OCI-LY7 (cell line): ENCODE data around the gene AK4. TPM values are rescaled to one million over a fixed set of nuclear protein-coding genes. Genes with fewer than 3 reads are reported as not detected.

Experiments
- BruUV-seq: library from RNA; stranded (reverse); fragments of 400-500 nt; replicated peaks from 2 replicates; lab custom pipeline; 2021; lab: Mats Ljungman, UMichigan
- CTCF ChIA-PET: fragments of 300-600 bp; sonication (Branson Sonifier 250); formaldehyde crosslinking; loops from one replicate; lab custom pipeline; 2022; ENCODE audit warnings: antibody characterized with exemption; ENCODE audit not compliant: unreplicated experiment; lab: Charles Lee
- POLR2A ChIA-PET: fragments of 300-600 bp; sonication (Branson Sonifier 250); formaldehyde crosslinking; loops from one replicate; lab custom pipeline; 2022; ENCODE audit warnings: antibody characterized with exemption; lab: Charles Lee
- DNase-seq: peaks from one replicate; pipeline ENCODE4 v3.0.0-alpha.2; 2015; ENCODE audit warnings: low spot score
- H2AFZ ChIP-seq: fragments of 200-600 bp; sonication (generic), shearing (Covaris generic); 2 replicates; pipeline ENCODE4 v1.6.1; 2014; ENCODE audit warnings: mild to moderate bottlenecking, antibody characterized with exemption, low read length, moderate library complexity
- H3K27ac ChIP-seq: fragments of 200-600 bp; sonication (generic); 2 replicates; pipeline ENCODE4 v1.5.1; 2014; ENCODE audit warnings: mixed run types, low read depth, mild to moderate bottlenecking, moderate library complexity, low read length, inconsistent platforms; ENCODE audit not compliant: poor library complexity, severe bottlenecking
- H3K36me3 ChIP-seq: fragments of 200-600 bp; sonication (generic); 2 replicates; pipeline ENCODE4 v1.6.1; 2014; ENCODE audit warnings: mild to moderate bottlenecking, antibody characterized with exemption, low read length, moderate library complexity, mixed read lengths; ENCODE audit not compliant: insufficient read depth
- H3K4me1 ChIP-seq: fragments of 200-600 bp; sonication (generic); 2 replicates; pipeline ENCODE4 v1.5.1; 2014; ENCODE audit warnings: mild to moderate bottlenecking, low read length; ENCODE audit not compliant: insufficient read depth, poor library complexity, severe bottlenecking
- H3K4me2 ChIP-seq: fragments of 200-600 bp; sonication (generic); 2 replicates; pipeline ENCODE4 v1.6.1; 2014; ENCODE audit warnings: mild to moderate bottlenecking, low read length
- H3K4me3 ChIP-seq: fragments of 200-600 bp; sonication (generic); 2 replicates; pipeline ENCODE4 v1.5.1; 2014; ENCODE audit warnings: mild to moderate bottlenecking, low read depth, low read length; ENCODE audit not compliant: poor library complexity, severe bottlenecking
- H3K79me2 ChIP-seq: fragments of 200-600 bp; sonication (generic); 2 replicates; pipeline ENCODE4 v1.6.1; 2016; ENCODE audit warnings: low read depth, mild to moderate bottlenecking, low read length, moderate library complexity, mixed read lengths; ENCODE audit not compliant: insufficient read depth
- H3K9me2 ChIP-seq: fragments of 200-600 bp; sonication (generic); 2 replicates; pipeline ENCODE4 v1.6.1; 2016; ENCODE audit warnings: mild to moderate bottlenecking, low read length, mixed read lengths; ENCODE audit not compliant: insufficient read depth
- H3K9me3 ChIP-seq: fragments of 200-600 bp; sonication (generic); 2 replicates; pipeline ENCODE4 v1.6.1; 2014; ENCODE audit warnings: mild to moderate bottlenecking, mixed run types, low read length, mixed read lengths
- H4K20me1 ChIP-seq: fragments of 200-600 bp; sonication (generic); 2 replicates; pipeline ENCODE4 v1.6.1; 2014; ENCODE audit warnings: mild to moderate bottlenecking, antibody characterized with exemption, low read length, moderate library complexity, mixed read lengths; ENCODE audit not compliant: insufficient read depth
- EZH2phosphoT487 ChIP-seq: fragments of 200-600 bp; sonication (generic); IDR thresholded peaks from 2 replicates; pipeline ENCODE4 v1.6.1; 2018; ENCODE audit warnings: low read depth, borderline replicate concordance, mild to moderate bottlenecking, mixed run types, antibody characterized with exemption, low read length, moderate library complexity, mixed read lengths
- intact Hi-C: fragments of 100-400 bp; cut with micrococcal nuclease; formaldehyde crosslinking; loops from one replicate; pipeline ENCODE4 v1.10.0; 2022; ENCODE audit not compliant: unreplicated experiment
- total RNA-seq, 2 experiments: library from RNA; depleted of rRNA in 1 of 2; stranded (reverse); fragments of >200 nt in 1 of 2; shearing (Covaris generic) in 1 of 2; gene quantifications; 2 replicates each; pipeline ENCODE4 v1.2.3, GENCODE V29; 2014 to 2022
- TF ChIP-seq, protein P1 (sequence below): fragments of 200-600 bp; sonication (generic); conservative IDR thresholded peaks from 2 replicates; pipeline ENCODE4 v1.5.1; 2014; ENCODE audit warnings: mild to moderate bottlenecking, antibody characterized with exemption, low read length, moderate library complexity, mixed read lengths

The AK4 gene
- total RNA-seq, 2 experiments from 2014 or later: 0.16 to 1.4 TPM

- TF ChIP-seq, protein P1, sequence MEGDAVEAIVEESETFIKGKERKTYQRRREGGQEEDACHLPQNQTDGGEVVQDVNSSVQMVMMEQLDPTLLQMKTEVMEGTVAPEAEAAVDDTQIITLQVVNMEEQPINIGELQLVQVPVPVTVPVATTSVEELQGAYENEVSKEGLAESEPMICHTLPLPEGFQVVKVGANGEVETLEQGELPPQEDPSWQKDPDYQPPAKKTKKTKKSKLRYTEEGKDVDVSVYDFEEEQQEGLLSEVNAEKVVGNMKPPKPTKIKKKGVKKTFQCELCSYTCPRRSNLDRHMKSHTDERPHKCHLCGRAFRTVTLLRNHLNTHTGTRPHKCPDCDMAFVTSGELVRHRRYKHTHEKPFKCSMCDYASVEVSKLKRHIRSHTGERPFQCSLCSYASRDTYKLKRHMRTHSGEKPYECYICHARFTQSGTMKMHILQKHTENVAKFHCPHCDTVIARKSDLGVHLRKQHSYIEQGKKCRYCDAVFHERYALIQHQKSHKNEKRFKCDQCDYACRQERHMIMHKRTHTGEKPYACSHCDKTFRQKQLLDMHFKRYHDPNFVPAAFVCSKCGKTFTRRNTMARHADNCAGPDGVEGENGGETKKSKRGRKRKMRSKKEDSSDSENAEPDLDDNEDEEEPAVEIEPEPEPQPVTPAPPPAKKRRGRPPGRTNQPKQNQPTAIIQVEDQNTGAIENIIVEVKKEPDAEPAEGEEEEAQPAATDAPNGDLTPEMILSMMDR: no peak
- no peak for TF ChIP-seq EZH2phosphoT487
- Histone ChIP-seq H3K4me1 (no peaks in the 10 kb centered on the region), H3K36me3 (no peaks in the 10 kb centered on the region), H3K4me2 (no peak overlapping the region), H4K20me1 (no peaks in the 10 kb centered on the region), H3K4me3 (no peak overlapping the region), H3K79me2 (no peaks in the 10 kb centered on the region), H3K9me2 (no peaks in the 10 kb centered on the region), H3K9me3 (no peaks in the 10 kb centered on the region), H2AFZ (no peak overlapping the region), H3K27ac (no peak overlapping the region)
- DNase-seq: no peak
- no TSS peak for BruUV-seq
- intact Hi-C loops: no loop called here
- POLR2A ChIA-PET: interaction anchor here (0.7 kb wide), 1 partner anchor 261 kb away, joined by 3 read pairs; no protein-coding TSS in a partner anchor
- CTCF ChIA-PET: no interaction called here
These were observed 2.1 kb downstream of the AK4 start for GRCh38 chr1:65150108-65150463.

GRCh38 chr1:65150583-65151263 is 2.7 kb downstream of the AK4 start:
- Histone ChIP-seq H3K9me2 (no peaks in the 10 kb centered on the region), H3K27ac (no peak overlapping the region), H2AFZ (no peak overlapping the region), H3K79me2 (no peaks in the 10 kb centered on the region), H3K36me3 (no peaks in the 10 kb centered on the region), H4K20me1 (no peaks in the 10 kb centered on the region), H3K4me3 (no peak overlapping the region), H3K9me3 (no peaks in the 10 kb centered on the region), H3K4me1 (no peaks in the 10 kb centered on the region), H3K4me2 (no peak overlapping the region)
- TF ChIP-seq, protein P1: no peak
- no peak for TF ChIP-seq EZH2phosphoT487
- no peak for DNase-seq
- intact Hi-C loops: no loop called here
- ChIA-PET CTCF (no interaction called here), POLR2A (interaction anchor here (0.7 kb wide), 1 partner anchor 262 kb away, joined by 3 read pairs; no protein-coding TSS in a partner anchor)
- no TSS peak for BruUV-seq

DNA sequence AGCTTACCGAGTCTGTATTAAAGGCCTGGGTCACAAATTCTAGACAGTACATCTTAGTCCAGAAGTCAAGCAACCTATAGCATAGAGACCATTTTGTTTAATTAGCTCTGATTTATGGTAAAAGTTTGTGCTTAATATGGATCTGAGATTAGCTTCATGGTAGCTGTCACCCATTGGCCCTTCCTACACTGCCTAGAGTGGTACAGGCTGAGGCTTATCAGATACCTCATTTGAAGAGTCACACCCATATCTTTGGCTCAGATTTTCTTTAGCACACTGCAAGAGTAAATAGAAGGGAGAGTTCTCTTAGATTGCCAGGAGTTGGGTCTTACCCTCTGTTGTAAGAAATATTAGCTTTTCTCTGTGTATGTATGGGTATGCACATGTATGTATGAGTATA is 3.6 kb downstream of the AK4 start:
- ChIA-PET POLR2A (no interaction called here), CTCF (no interaction called here)
- H3K79me2 ChIP-seq: no peaks in the 10 kb centered on the region
- H3K4me1 ChIP-seq: no peaks in the 10 kb centered on the region
- no peak overlapping the region for H3K4me2 ChIP-seq
- H3K36me3 ChIP-seq: no peaks in the 10 kb centered on the region
- no peaks in the 10 kb centered on the region for H4K20me1 ChIP-seq
- BruUV-seq: no TSS peak
- H3K4me3 ChIP-seq: no peak overlapping the region
- intact Hi-C loops: no loop called here
- no peaks in the 10 kb centered on the region for H3K9me2 ChIP-seq
- no peak for TF ChIP-seq EZH2phosphoT487
- TF ChIP-seq, protein P1: no peak
- no peak for DNase-seq
- H3K27ac ChIP-seq: no peak overlapping the region
- H3K9me3 ChIP-seq: no peaks in the 10 kb centered on the region
- H2AFZ ChIP-seq: no peak overlapping the region
